Liver (tissue), 3 donors: Measurements from ENCODE around the gene DIPK1B.

ENCODE experiments used
- CTCF ChIP-seq: fragments of 150-350 bp; IDR thresholded peaks from 2 replicates; pipeline ENCODE4 v1.5.1; 2017; ENCODE audit warnings: improper control_type of control experiment, low read depth, low read length; ENCODE audit not compliant: missing input control
- EGR1 ChIP-seq, 2 donors: IDR thresholded peaks; 2 replicates each; pipeline ENCODE4 v1.6.1; 2016 to 2018; ENCODE audit warnings: antibody characterized with exemption in 2 of 2, low read depth in 2 of 2
- FOXA1 ChIP-seq: IDR thresholded peaks from 2 replicates; pipeline ENCODE4 v1.6.1; 2016; ENCODE audit warnings: antibody characterized with exemption
- GABPA ChIP-seq, 2 donors: IDR thresholded peaks in 1 of 2; conservative IDR thresholded peaks in 1 of 2; 2 replicates each; pipeline ENCODE4 v1.6.1; 2016; ENCODE audit warnings: antibody characterized with exemption in 2 of 2, mild to moderate bottlenecking in 1 of 2, moderate library complexity in 1 of 2
- JUND ChIP-seq, 2 donors: IDR thresholded peaks; 2 replicates each; pipeline ENCODE4 v1.6.1; 2016; ENCODE audit warnings: antibody characterized with exemption in 2 of 2
- MAX ChIP-seq: IDR thresholded peaks from 2 replicates; pipeline ENCODE4 v1.6.1; 2016; ENCODE audit warnings: antibody characterized with exemption
- RAD21 ChIP-seq, 2 donors: IDR thresholded peaks; 2 replicates each; pipeline ENCODE4 v1.6.1; 2016; ENCODE audit warnings: antibody characterized with exemption in 2 of 2, mild to moderate bottlenecking in 2 of 2
- REST ChIP-seq: IDR thresholded peaks from 2 replicates; pipeline ENCODE4 v1.6.1; 2016; ENCODE audit warnings: antibody characterized with exemption, mild to moderate bottlenecking
- YY1 ChIP-seq: IDR thresholded peaks from 2 replicates; pipeline ENCODE4 v1.6.1; 2016; ENCODE audit warnings: antibody characterized with exemption, mild to moderate bottlenecking
- ZBTB33 ChIP-seq: IDR thresholded peaks from 2 replicates; pipeline ENCODE4 v1.6.1; 2016; ENCODE audit warnings: antibody characterized with exemption
- donor health status: healthy.
- donor health status: healthy.

- TF ChIP-seq REST (no peak), CTCF (no peak), YY1 (no peak), RAD21 (IDR thresholded peaks at IDR 0.05) (no peak), GABPA (IDR thresholded peaks at IDR 0.05 in 1 of 2, conservative IDR thresholded peaks at IDR 0.05 in 1 of 2) (no peak), EGR1 (IDR thresholded peaks at IDR 0.05; ENCODE audit: low read depth in 2 of 2) (no peak), FOXA1 (no peak), ZBTB33 (no peak), MAX (no peak), JUND (IDR thresholded peaks at IDR 0.05) (no peak)
These were observed 8.0 kb downstream of the DIPK1B start for GRCh38 chr9:136720251-136720897.
